HG03064 (cell line): Measurements from ENCODE around the gene YY1AP1.
"Not testable (repeated sequence)": the region's sequence is repeated elsewhere in the genome, so short reads cannot be mapped to it uniquely, and the experiment has no call there.

ENCODE experiments used
- ATAC-seq: cut with Tn5 transposase; IDR thresholded peaks from one replicate; pipeline ENCODE4 v1.9.1; 2021; ENCODE audit warnings: low read depth; ENCODE audit not compliant: unreplicated experiment

The YY1AP1 gene

GRCh38 chr1:155695608-155696007 lies 7.0 kb upstream of the YY1AP1 start:
- ATAC-seq = no peak

GRCh38 chr1:155695072-155695471 lies 6.5 kb upstream of the YY1AP1 start:
- no peak for ATAC-seq

GRCh38 chr1:155694167-155694566 lies 5.6 kb upstream of the YY1AP1 start:
- ATAC-seq = no peak

- ATAC-seq = no peak
Measured at GRCh38 chr1:155691992-155692528, 3.5 kb upstream of the YY1AP1 start.

- not testable (repeated sequence) for ATAC-seq
Measured at GRCh38 chr1:155689081-155689607, 570 bp upstream of the YY1AP1 start, which contains the start of gene DAP3. DAP3 (plus strand) TSS chr1:155689091; CDS start chr1:155709780, 20,689 bp downstream.

GRCh38 chr1:155687705-155688323 lies 760 bp downstream of the YY1AP1 start:
- peak; percentile 15 for ATAC-seq

GRCh38 chr1:155681776-155682175 lies 6.8 kb downstream of the YY1AP1 start:
- no peak for ATAC-seq

- ATAC-seq = no peak
Measured at GRCh38 chr1:155680531-155680930, 8.0 kb downstream of the YY1AP1 start.

- not testable (repeated sequence) for ATAC-seq
Measured at GRCh38 chr1:155678992-155679391, 9.6 kb downstream of the YY1AP1 start.

GRCh38 chr1:155678027-155678426 lies 10.5 kb downstream of the YY1AP1 start:
- ATAC-seq = no peak

GRCh38 chr1:155673003-155673402 lies 15.6 kb downstream of the YY1AP1 start:
- ATAC-seq = no peak

- ATAC-seq = no peak
Measured at GRCh38 chr1:155671750-155672149, 16.8 kb downstream of the YY1AP1 start.

- ATAC-seq = no peak
Measured at GRCh38 chr1:155669233-155670162, 19.1 kb downstream of the YY1AP1 start.

- ATAC-seq = not testable (repeated sequence)
Measured at GRCh38 chr1:155661239-155661638, 27.3 kb downstream of the YY1AP1 start.

GRCh38 chr1:155657463-155657862 lies 31.1 kb downstream of the YY1AP1 start:
- ATAC-seq = no peak

- ATAC-seq = no peak
Measured at GRCh38 chr1:155652951-155653350, 35.6 kb downstream of the YY1AP1 start.

- ATAC-seq = no peak
Measured at GRCh38 chr1:155651861-155652661, 36.5 kb downstream of the YY1AP1 start.

GRCh38 chr1:155650231-155650757 lies 38.3 kb downstream of the YY1AP1 start:
- ATAC-seq = no peak

- ATAC-seq = no peak
Measured at GRCh38 chr1:155649676-155650075, 38.9 kb downstream of the YY1AP1 start.
